HepG2 (cell line): ENCODE data around the gene PIGBOS1. TPM values are rescaled to one million over a fixed set of nuclear protein-coding genes. Genes with fewer than 3 reads are reported as not detected.
A peak's percentile ranks its signal among the peaks of the same experiment; 100 is the strongest.

Experiments used
- ATAC-seq: fragments of 200-7000 bp; cut with Tn5 transposase; 3 replicates; pipeline ENCODE4 v1.9.1; 2020; ENCODE audit warnings: mild to moderate bottlenecking, moderate library complexity
- BruUV-seq: library from RNA; stranded (reverse); fragments of 400-500 nt; replicated peaks from 2 replicates; lab custom pipeline; 2021; lab: Mats Ljungman, UMichigan
- CTCF ChIA-PET: fragments of 300-600 bp; formaldehyde crosslinking; extraction: SDS; loops from one replicate; lab custom pipeline; 2021; ENCODE audit warnings: low total read pairs, inconsistent platforms, low intra/inter-chr PET ratio; lab: Yijun Ruan, JAX
- POLR2A ChIA-PET: fragments of 350-600 bp; sonication (Branson Sonifier 250); formaldehyde crosslinking; loops from one replicate; lab custom pipeline; 2020; ENCODE audit warnings: antibody characterized with exemption, inconsistent platforms; lab: Yijun Ruan, JAX
- DNase-seq: peaks from one replicate; pipeline ENCODE4 v3.0.0-alpha.2; 2015; ENCODE audit warnings: low spot score
- FAIRE-seq: peaks from 3 replicates; lab custom pipeline; 2011; peaks lifted over from hg19 to GRCh38; lab: Jason Lieb, UNC
- H2AFZ ChIP-seq: one replicate; pipeline ENCODE4 v1.6.1; 2011; ENCODE audit warnings: low read length, inconsistent platforms
- H3K27ac ChIP-seq: fragments of 300-600 bp; 3 replicates; pipeline ENCODE4 v1.8.0; 2011; ENCODE audit warnings: mixed run types, mild to moderate bottlenecking, mixed read lengths, low read length, inconsistent platforms; ENCODE audit not compliant: insufficient read depth; ENCODE audit errors: extremely low read length
- H3K27me3 ChIP-seq, 2 experiments: fragments of 200-600 bp in 1 of 2; 2 replicates in 1 of 2; 3 replicates in 1 of 2; pipeline versions ENCODE4 v1.6.0 to v1.8.0; 2011; ENCODE audit warnings: low read length in 2 of 2, mild to moderate bottlenecking in 2 of 2, moderate library complexity in 2 of 2, inconsistent platforms in 1 of 2; ENCODE audit not compliant: insufficient read depth in 2 of 2, control insufficient read depth in 1 of 2
- H3K36me3 ChIP-seq, 2 experiments: fragments of 200-600 bp in 1 of 2; replicated peaks in 1 of 2; 2 replicates in 1 of 2; 3 replicates in 1 of 2; pipeline versions ENCODE4 v1.5.1 to v1.8.0; 2011; ENCODE audit warnings: low read length in 2 of 2, inconsistent platforms in 1 of 2; ENCODE audit not compliant: insufficient read depth in 2 of 2, control insufficient read depth in 1 of 2
- H3K4me1 ChIP-seq: 2 replicates; pipeline ENCODE4 v1.5.1; 2012; ENCODE audit warnings: low read length, inconsistent platforms; ENCODE audit not compliant: insufficient read depth
- H3K4me2 ChIP-seq: 2 replicates; pipeline ENCODE4 v1.6.0; 2011; ENCODE audit warnings: low read depth, low read length, inconsistent platforms
- H3K4me3 ChIP-seq, 3 experiments: fragments of 200-600 bp in 1 of 3; sonication (generic), shearing (Covaris generic) in 1 of 3; replicated peaks in 1 of 3; 2 replicates each; pipeline ENCODE4 v1.5.1; 2011 to 2016; ENCODE audit warnings: low read length in 3 of 3, inconsistent platforms in 2 of 3, low read depth in 2 of 3, mild to moderate bottlenecking in 2 of 3, control low read depth in 1 of 3, mixed read lengths in 1 of 3; ENCODE audit not compliant: insufficient read depth in 1 of 3
- H3K79me2 ChIP-seq: one replicate; pipeline ENCODE4 v1.6.1; 2011; ENCODE audit warnings: low read length, inconsistent platforms; ENCODE audit not compliant: insufficient read depth
- H3K9ac ChIP-seq: 2 replicates; pipeline ENCODE4 v1.6.0; 2011; ENCODE audit warnings: mild to moderate bottlenecking, low read depth, low read length, inconsistent platforms; ENCODE audit not compliant: insufficient read depth
- H3K9me3 ChIP-seq: 2 replicates; pipeline ENCODE4 v1.5.1; 2012; ENCODE audit warnings: mild to moderate bottlenecking, low read length
- H4K20me1 ChIP-seq: 2 replicates; pipeline ENCODE4 v1.6.0; 2011; ENCODE audit warnings: inconsistent platforms, mild to moderate bottlenecking, low read length, moderate library complexity; ENCODE audit not compliant: insufficient read depth
- CEBPB ChIP-seq: IDR thresholded peaks from 2 replicates; pipeline ENCODE4 v1.6.1; 2011; ENCODE audit warnings: low read depth, low read length, improper control_type of control experiment, borderline replicate concordance
- LCORL ChIP-seq, 2 experiments: fragments of 450-650 bp in 1 of 2; sonication (generic) in 1 of 2; formaldehyde crosslinking in 1 of 2; IDR thresholded peaks; 2 replicates each; pipeline versions ENCODE4 v1.5.0 to v1.6.1; 2017 to 2020; ENCODE audit warnings: antibody characterized with exemption in 1 of 2, missing genetic modification reagents in 1 of 2
- MAZ ChIP-seq, 2 experiments: sonication (generic) in 1 of 2; formaldehyde crosslinking in 1 of 2; IDR thresholded peaks; 2 replicates each; pipeline versions ENCODE4 v1.5.0 to v1.6.1; 2012 to 2020; ENCODE audit warnings: low read depth in 2 of 2, mild to moderate bottlenecking in 2 of 2, borderline replicate concordance in 1 of 2, improper control_type of control experiment in 1 of 2, low read length in 1 of 2, missing genetic modification reagents in 1 of 2, moderate library complexity in 1 of 2
- STAG1 ChIP-seq: sonication (generic); formaldehyde crosslinking; IDR thresholded peaks from 2 replicates; pipeline ENCODE4 v1.4.0; 2020; ENCODE audit warnings: missing genetic modification reagents
- U2AF2 ChIP-seq: fragments of 200-400 bp; formaldehyde crosslinking; IDR thresholded peaks from 2 replicates; pipeline ENCODE4 v1.6.1; 2017; ENCODE audit warnings: low read depth, mild to moderate bottlenecking, low read length
- XRCC5 ChIP-seq: fragments of 200-400 bp; formaldehyde crosslinking; optimal IDR thresholded peaks from 2 replicates; pipeline ENCODE3; 2017; ENCODE audit warnings: mild to moderate bottlenecking, low read length
- ZNF431 ChIP-seq: sonication (generic); formaldehyde crosslinking; IDR thresholded peaks from 2 replicates; pipeline ENCODE4 v1.9.0; 2022; ENCODE audit warnings: missing genetic modification reagents, low read depth, mild to moderate bottlenecking, borderline replicate concordance
- WGBS: methylation state at CpG from one replicate; pipeline ENCODE4 v1.1.6; 2017; ENCODE audit warnings: low lambda C conversion rate; 5-methylcytosine and 5-hydroxymethylcytosine counted together
- in situ Hi-C: cut with HindIII; loops from 2 replicates; pipeline ENCODE4 v1.10.0; 2017; ENCODE audit warnings: low pct_unique_long_range_greater_than_20kb; ENCODE audit not compliant: extremely low pct_ligation_motif_present
- intact Hi-C: fragments of 100-400 bp; cut with micrococcal nuclease; formaldehyde crosslinking; loops from one replicate; pipeline ENCODE4 v1.10.0; 2022; ENCODE audit not compliant: unreplicated experiment
- polyA plus RNA-seq, 8 experiments: library from polyadenylated mRNA; depleted of rRNA in 3 of 8; stranded (reverse) in 7 of 8; unstranded in 1 of 8; fragments of >200 nt; fragmentation: Illumina TruSeq in 4 of 8; extraction: Trizol in 4 of 8; gene quantifications; 2 replicates each; pipeline versions ENCODE4 v1.2.1 to v1.2.3, GENCODE V29; 2011 to 2016; ENCODE audit warnings: low read depth in 4 of 8, missing spikeins in 1 of 8, mixed read lengths in 1 of 8; ENCODE audit not compliant: insufficient read depth in 1 of 8
- total RNA-seq, 5 experiments: library from RNA; depleted of rRNA; stranded (reverse); fragments of >200 nt; fragmentation: Illumina TruSeq; extraction: Trizol; gene quantifications; 2 replicates each; pipeline ENCODE4 v1.2.3, GENCODE V29; 2016; ENCODE audit warnings: low read depth in 1 of 5
- TF ChIP-seq, protein P1 (sequence below): sonication (generic); formaldehyde crosslinking; conservative IDR thresholded peaks from 2 replicates; pipeline ENCODE4 v1.4.0; 2020; ENCODE audit warnings: missing genetic modification reagents
- TF ChIP-seq, protein P2 (sequence below): sonication (generic); formaldehyde crosslinking; IDR thresholded peaks from 2 replicates; pipeline ENCODE4 v1.8.0; 2022; ENCODE audit warnings: missing genetic modification reagents, low read depth, mild to moderate bottlenecking, borderline replicate concordance
- TF ChIP-seq, protein P3 (sequence below): sonication (generic); formaldehyde crosslinking; IDR thresholded peaks from 2 replicates; pipeline ENCODE4 v1.4.0; 2020; ENCODE audit warnings: missing genetic modification reagents

PIGBOS1 gene
- total and polyA plus RNA-seq, 2 of the 13 experiments (the other 11 are each of a cell fraction or from before 2014, with no cell fraction given) = 14.8 to 22.1 TPM

DNA sequence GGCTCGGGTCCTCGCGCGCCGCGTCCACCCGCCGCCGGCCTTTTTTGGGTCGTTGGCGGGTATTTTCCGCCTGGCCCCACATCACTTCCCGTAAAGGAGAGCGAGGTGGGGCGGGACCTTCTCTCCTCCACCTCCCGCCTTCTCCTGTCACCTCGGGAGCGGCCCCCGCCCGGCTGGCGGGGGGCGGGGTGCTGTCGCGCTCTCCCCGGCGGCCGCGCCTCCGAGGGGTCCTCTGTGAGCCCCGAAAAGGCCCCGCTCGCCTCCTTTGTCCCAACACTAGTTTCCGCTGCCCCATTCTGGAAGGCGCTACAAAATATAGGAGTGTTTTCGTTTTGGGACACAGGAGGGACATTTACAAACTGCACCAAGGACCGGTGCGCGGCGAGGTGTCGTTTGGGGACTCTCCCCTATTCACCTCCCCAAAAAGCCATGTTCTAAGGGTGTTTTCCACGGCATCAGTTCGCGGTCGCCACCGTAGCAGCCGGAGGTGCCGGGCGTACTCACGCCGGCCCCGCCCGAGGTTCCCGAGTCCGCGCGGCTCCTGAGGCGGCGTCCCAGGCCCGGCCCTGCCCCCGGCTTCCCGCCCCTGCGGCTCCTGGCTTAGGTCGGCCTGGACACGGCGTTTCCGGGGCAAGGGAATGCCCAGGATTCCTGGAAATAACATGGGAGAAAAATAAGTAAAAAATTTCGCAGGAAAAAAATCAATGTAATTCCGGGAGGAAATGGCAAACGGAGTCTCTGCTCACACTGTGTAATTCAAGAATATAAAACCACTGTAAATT is 29.0 kb downstream of the PIGBOS1 start, which contains the start of gene RAB27A (continued):
- TF ChIP-seq, protein P1, sequence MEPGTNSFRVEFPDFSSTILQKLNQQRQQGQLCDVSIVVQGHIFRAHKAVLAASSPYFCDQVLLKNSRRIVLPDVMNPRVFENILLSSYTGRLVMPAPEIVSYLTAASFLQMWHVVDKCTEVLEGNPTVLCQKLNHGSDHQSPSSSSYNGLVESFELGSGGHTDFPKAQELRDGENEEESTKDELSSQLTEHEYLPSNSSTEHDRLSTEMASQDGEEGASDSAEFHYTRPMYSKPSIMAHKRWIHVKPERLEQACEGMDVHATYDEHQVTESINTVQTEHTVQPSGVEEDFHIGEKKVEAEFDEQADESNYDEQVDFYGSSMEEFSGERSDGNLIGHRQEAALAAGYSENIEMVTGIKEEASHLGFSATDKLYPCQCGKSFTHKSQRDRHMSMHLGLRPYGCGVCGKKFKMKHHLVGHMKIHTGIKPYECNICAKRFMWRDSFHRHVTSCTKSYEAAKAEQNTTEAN (CRISPR knock-in tag) = 0 out of 2 replicates have a peak, but pooled peaks have one; percentile 23
- TF ChIP-seq STAG1 (CRISPR knock-in tag) (no peak), ZNF431 (CRISPR knock-in tag) (no peak), U2AF2 (no peak), LCORL (IDR thresholded peaks at IDR 0.05) (no peak), LCORL (CRISPR knock-in tag; IDR thresholded peaks at IDR 0.05) (no peak), XRCC5 (peak; percentile 5)
- TF ChIP-seq, protein P2, sequence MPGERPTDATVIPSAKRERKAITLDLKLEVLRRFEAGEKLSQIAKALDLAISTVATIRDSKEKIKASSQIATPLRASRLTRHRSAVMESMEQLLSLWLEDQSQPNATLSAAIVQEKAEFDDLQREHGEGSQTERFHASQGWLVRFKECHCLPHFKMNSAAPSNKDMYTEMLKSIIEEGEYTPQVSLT (CRISPR knock-in tag) = no peak

DNA sequence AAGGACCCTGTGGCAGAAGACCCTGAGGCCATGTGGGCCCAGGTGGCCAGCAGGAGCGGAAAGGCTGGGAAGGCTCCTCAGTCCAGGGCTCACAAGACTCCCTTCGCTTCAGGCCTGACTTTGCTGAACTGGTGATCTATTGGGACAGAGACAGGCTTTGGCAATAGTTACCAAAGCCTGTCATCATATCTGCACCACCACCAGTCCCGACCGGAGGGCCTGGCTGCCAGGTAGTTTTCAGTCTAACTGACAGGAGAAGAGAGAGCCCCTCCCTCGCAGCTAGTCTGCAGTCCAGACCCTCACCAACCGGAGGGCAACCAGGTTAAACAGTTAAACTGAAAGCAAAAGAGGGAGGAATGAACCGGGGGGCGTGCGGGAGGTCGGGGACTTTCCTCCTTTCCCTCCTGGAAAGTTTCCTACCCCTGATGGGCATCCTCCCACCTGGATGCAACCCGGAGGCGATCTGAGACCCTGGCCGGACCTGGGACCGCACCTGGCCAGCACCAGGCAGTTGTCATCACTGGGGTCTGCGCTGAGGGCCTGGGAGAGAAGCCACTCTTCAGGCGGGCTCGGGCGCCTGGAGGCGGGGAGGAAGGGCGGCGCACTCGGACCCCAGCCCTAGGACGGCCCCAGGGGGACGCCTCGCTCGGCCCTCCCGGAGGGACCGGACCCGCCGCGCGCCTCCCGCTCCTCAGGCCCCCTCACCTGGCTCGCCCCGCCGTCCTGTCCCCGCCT is 29.7 kb downstream of the PIGBOS1 start:
- ChIA-PET POLR2A (interaction anchor here (1.7 kb wide), 1 partner anchor 30 kb away, joined by 4 read pairs; the partner anchor contains the start of genes PIGB and PIGBOS1), CTCF (interaction anchor here (1.1 to 3.6 kb wide), 2 partner anchors 68 to 71 kb away, joined by 3 to 66 read pairs; no protein-coding TSS in a partner anchor)
- H3K36me3 ChIP-seq = no peaks in the 10 kb centered on the region
- peak overlapping the region; percentile 92 for H3K4me2 ChIP-seq
- no peak overlapping the region for H2AFZ ChIP-seq
- peak overlapping the region; percentile 62 for H3K27ac ChIP-seq
- FAIRE-seq = no peak
- H3K4me3 ChIP-seq = peak overlapping the region; percentile 80 to 82 (median 81)
- H3K27me3 ChIP-seq = no peaks in the 10 kb centered on the region; a peak in 1 of 5 replicates
- intact Hi-C loops = no loop called here
- peak; percentile 21 for DNase-seq
- in situ Hi-C loops = no loop called here
- no peaks in the 10 kb centered on the region for H3K9me3 ChIP-seq
- ATAC-seq = peak; percentile 59
- H3K79me2 ChIP-seq = no peaks in the 10 kb centered on the region
- no peaks in the 10 kb centered on the region for H4K20me1 ChIP-seq
- H3K4me1 ChIP-seq = peaks cover 16% of the 10 kb centered on the region
- no TSS peak for BruUV-seq
- peak overlapping the region; percentile 72 for H3K9ac ChIP-seq
- 6% methylated on average over 9 of the region's 37 CpGs for WGBS
- TF ChIP-seq MAZ (IDR thresholded peaks at IDR 0.05; ENCODE audit: borderline replicate concordance, low read depth, low read length) (0 out of 2 replicates have a peak, but pooled peaks have one; percentile 1), MAZ (CRISPR knock-in tag; IDR thresholded peaks at IDR 0.05; ENCODE audit: low read depth) (0 out of 2 replicates have a peak, but pooled peaks have one; percentile 4), CEBPB (peak; percentile 58)
- TF ChIP-seq, protein P3, sequence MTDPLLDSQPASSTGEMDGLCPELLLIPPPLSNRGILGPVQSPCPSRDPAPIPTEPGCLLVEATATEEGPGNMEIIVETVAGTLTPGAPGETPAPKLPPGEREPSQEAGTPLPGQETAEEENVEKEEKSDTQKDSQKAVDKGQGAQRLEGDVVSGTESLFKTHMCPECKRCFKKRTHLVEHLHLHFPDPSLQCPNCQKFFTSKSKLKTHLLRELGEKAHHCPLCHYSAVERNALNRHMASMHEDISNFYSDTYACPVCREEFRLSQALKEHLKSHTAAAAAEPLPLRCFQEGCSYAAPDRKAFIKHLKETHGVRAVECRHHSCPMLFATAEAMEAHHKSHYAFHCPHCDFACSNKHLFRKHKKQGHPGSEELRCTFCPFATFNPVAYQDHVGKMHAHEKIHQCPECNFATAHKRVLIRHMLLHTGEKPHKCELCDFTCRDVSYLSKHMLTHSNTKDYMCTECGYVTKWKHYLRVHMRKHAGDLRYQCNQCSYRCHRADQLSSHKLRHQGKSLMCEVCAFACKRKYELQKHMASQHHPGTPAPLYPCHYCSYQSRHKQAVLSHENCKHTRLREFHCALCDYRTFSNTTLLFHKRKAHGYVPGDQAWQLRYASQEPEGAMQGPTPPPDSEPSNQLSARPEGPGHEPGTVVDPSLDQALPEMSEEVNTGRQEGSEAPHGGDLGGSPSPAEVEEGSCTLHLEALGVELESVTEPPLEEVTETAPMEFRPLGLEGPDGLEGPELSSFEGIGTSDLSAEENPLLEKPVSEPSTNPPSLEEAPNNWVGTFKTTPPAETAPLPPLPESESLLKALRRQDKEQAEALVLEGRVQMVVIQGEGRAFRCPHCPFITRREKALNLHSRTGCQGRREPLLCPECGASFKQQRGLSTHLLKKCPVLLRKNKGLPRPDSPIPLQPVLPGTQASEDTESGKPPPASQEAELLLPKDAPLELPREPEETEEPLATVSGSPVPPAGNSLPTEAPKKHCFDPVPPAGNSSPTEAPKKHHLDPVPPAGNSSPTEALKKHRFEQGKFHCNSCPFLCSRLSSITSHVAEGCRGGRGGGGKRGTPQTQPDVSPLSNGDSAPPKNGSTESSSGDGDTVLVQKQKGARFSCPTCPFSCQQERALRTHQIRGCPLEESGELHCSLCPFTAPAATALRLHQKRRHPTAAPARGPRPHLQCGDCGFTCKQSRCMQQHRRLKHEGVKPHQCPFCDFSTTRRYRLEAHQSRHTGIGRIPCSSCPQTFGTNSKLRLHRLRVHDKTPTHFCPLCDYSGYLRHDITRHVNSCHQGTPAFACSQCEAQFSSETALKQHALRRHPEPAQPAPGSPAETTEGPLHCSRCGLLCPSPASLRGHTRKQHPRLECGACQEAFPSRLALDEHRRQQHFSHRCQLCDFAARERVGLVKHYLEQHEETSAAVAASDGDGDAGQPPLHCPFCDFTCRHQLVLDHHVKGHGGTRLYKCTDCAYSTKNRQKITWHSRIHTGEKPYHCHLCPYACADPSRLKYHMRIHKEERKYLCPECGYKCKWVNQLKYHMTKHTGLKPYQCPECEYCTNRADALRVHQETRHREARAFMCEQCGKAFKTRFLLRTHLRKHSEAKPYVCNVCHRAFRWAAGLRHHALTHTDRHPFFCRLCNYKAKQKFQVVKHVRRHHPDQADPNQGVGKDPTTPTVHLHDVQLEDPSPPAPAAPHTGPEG (CRISPR knock-in tag) = 0 out of 2 replicates have a peak, but pooled peaks have one; percentile 37
